DOHH2 (cell line): ENCODE results near the gene BMPER.
A peak's percentile ranks its signal among the peaks of the same experiment; 100 is the strongest.

Experiments used
- H3F3A ChIP-seq: fragments of 200-600 bp; sonication (generic), shearing (Covaris generic); 2 replicates; pipeline ENCODE4 v1.6.0; 2016; ENCODE audit warnings: antibody characterized with exemption, mild to moderate bottlenecking; ENCODE audit not compliant: control insufficient read depth, insufficient read depth
- H3K27ac ChIP-seq: fragments of 200-600 bp; sonication (generic); 2 replicates; pipeline ENCODE4 v1.5.1; 2014; ENCODE audit warnings: low read depth, mild to moderate bottlenecking, low read length, moderate library complexity
- H3K27me3 ChIP-seq: fragments of 200-600 bp; sonication (generic); 2 replicates; pipeline ENCODE4 v1.6.1; 2014; ENCODE audit warnings: mild to moderate bottlenecking, low read length, mixed read lengths; ENCODE audit not compliant: control insufficient read depth
- H3K36me3 ChIP-seq: fragments of 200-600 bp; sonication (generic); 2 replicates; pipeline ENCODE4 v1.6.1; 2014; ENCODE audit warnings: mild to moderate bottlenecking, low read length, moderate library complexity, mixed read lengths; ENCODE audit not compliant: control insufficient read depth
- H3K4me1 ChIP-seq: fragments of 200-600 bp; sonication (generic); 2 replicates; pipeline ENCODE4 v1.6.1; 2014; ENCODE audit warnings: mild to moderate bottlenecking, low read length, mixed read lengths; ENCODE audit not compliant: control insufficient read depth
- H3K4me2 ChIP-seq: fragments of 200-600 bp; sonication (generic); 2 replicates; pipeline ENCODE4 v1.6.0; 2014; ENCODE audit warnings: mild to moderate bottlenecking, low read length, moderate library complexity
- H3K4me3 ChIP-seq: fragments of 200-600 bp; sonication (generic); 2 replicates; pipeline ENCODE4 v1.5.1; 2014; ENCODE audit warnings: mild to moderate bottlenecking, low read length, mixed read lengths
- H3K79me2 ChIP-seq: fragments of 200-600 bp; sonication (generic); 2 replicates; pipeline ENCODE4 v1.6.1; 2014; ENCODE audit warnings: mild to moderate bottlenecking, low read length, mixed read lengths; ENCODE audit not compliant: control insufficient read depth
- H3K9me2 ChIP-seq: fragments of 200-600 bp; sonication (generic); replicated peaks from 2 replicates; pipeline ENCODE4 v1.6.1; 2014; ENCODE audit warnings: mild to moderate bottlenecking, low read length, mixed read lengths; ENCODE audit not compliant: control insufficient read depth
- H3K9me3 ChIP-seq: fragments of 200-600 bp; sonication (generic); 2 replicates; pipeline ENCODE4 v1.6.1; 2014; ENCODE audit warnings: antibody characterized with exemption, low read length, mixed read lengths; ENCODE audit not compliant: control insufficient read depth, insufficient read depth
- H4K20me1 ChIP-seq: fragments of 200-600 bp; sonication (generic); 2 replicates; pipeline ENCODE4 v1.6.0; 2014; ENCODE audit warnings: low read depth, mild to moderate bottlenecking, antibody characterized with exemption, low read length, moderate library complexity; ENCODE audit not compliant: control insufficient read depth, insufficient read depth
- CTCF ChIP-seq: fragments of 200-600 bp; sonication (generic); IDR thresholded peaks from one replicate; pipeline ENCODE4 v1.5.1; 2014; ENCODE audit warnings: antibody characterized with exemption, mild to moderate bottlenecking, low read depth, low read length; ENCODE audit not compliant: poor library complexity, severe bottlenecking
- EZH2phosphoT487 ChIP-seq: fragments of 200-600 bp; sonication (generic); IDR thresholded peaks from 2 replicates; pipeline ENCODE4 v1.6.1; 2017; ENCODE audit warnings: borderline replicate concordance, mild to moderate bottlenecking, antibody characterized with exemption, low read length, moderate library complexity, mixed read lengths

BMPER gene

GRCh38 chr7:34090816-34091215, 185.5 kb downstream of the BMPER start:
- H3K4me1 ChIP-seq = no peaks in the 10 kb centered on the region
- no peaks in the 10 kb centered on the region for H3K36me3 ChIP-seq
- H3K27me3 ChIP-seq = 0 out of 2 replicates have a peak, but pooled peaks cover 2% of the 10 kb centered on the region
- H3K4me3 ChIP-seq = no peak overlapping the region
- H3K9me2 ChIP-seq = no peaks in the 10 kb centered on the region; the same call in 1 of the 2 replicates
- TF ChIP-seq EZH2phosphoT487 = no peak
- no peak for TF ChIP-seq CTCF
- H3K79me2 ChIP-seq = no peaks in the 10 kb centered on the region
- no peaks in the 10 kb centered on the region for H3K9me3 ChIP-seq
- no peaks in the 10 kb centered on the region for H4K20me1 ChIP-seq
- H3K4me2 ChIP-seq = no peak overlapping the region
- no peaks in the 10 kb centered on the region for H3F3A ChIP-seq
- H3K27ac ChIP-seq = no peak overlapping the region

GRCh38 chr7:34091321-34091917, 186.1 kb downstream of the BMPER start:
- Histone ChIP-seq H3F3A (no peaks in the 10 kb centered on the region), H3K79me2 (no peaks in the 10 kb centered on the region), H3K27ac (no peak overlapping the region), H3K4me3 (no peak overlapping the region), H3K4me1 (no peaks in the 10 kb centered on the region), H3K9me3 (no peaks in the 10 kb centered on the region), H3K9me2 (no peaks in the 10 kb centered on the region; the same call in 1 of the 2 replicates), H3K27me3 (0 out of 2 replicates have a peak, but pooled peaks cover 2% of the 10 kb centered on the region), H3K4me2 (no peak overlapping the region), H4K20me1 (no peaks in the 10 kb centered on the region), H3K36me3 (no peaks in the 10 kb centered on the region)
- no peak for TF ChIP-seq EZH2phosphoT487
- peak; percentile 85 for TF ChIP-seq CTCF

DNA sequence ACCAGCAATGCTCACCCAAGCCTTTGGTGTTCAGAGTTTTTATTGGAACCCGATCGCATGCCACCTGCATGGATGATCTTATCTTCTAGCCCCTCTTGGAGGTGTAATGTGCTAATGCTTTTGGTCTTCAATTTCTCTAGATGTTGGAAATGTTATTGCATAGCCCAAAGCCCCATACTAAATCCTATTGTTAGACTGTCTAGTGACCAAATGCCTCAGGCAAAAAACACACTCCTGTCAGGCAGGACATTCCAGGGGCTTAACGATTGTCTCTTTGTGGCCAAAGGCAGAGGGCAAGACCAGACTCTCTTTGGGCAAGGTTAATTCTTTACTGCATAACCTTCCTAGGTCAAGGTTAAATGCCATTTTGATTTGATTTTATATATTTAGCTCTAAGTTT, 187.9 kb downstream of the BMPER start:
- no peaks in the 10 kb centered on the region for H3K9me3 ChIP-seq
- H3K4me3 ChIP-seq = no peak overlapping the region
- H3K36me3 ChIP-seq = no peaks in the 10 kb centered on the region
- no peaks in the 10 kb centered on the region for H3K79me2 ChIP-seq
- H3K9me2 ChIP-seq = no peaks in the 10 kb centered on the region
- no peaks in the 10 kb centered on the region for H3F3A ChIP-seq
- H4K20me1 ChIP-seq = no peaks in the 10 kb centered on the region
- no peak for TF ChIP-seq EZH2phosphoT487
- no peak for TF ChIP-seq CTCF
- no peak overlapping the region for H3K27ac ChIP-seq
- no peaks in the 10 kb centered on the region for H3K4me1 ChIP-seq
- H3K27me3 ChIP-seq = 0 out of 2 replicates have a peak, but pooled peaks cover 2% of the 10 kb centered on the region
- H3K4me2 ChIP-seq = no peak overlapping the region
